Right kidney (tissue), 1 donor: ENCODE data around the gene SLC5A6.
"Not testable (repeated sequence)": the region's sequence is repeated elsewhere in the genome, so short reads cannot be mapped to it uniquely, and the experiment has no call there.

Experiments used
- DNase-seq: peaks from one replicate; pipeline ENCODE4 v3.0.0-alpha.2; 2016

The SLC5A6 gene

GRCh38 chr2:27206346-27206745 is 5.7 kb downstream of the SLC5A6 start:
- DNase-seq = no peak

- DNase-seq = no peak
These were observed 6.9 kb downstream of the SLC5A6 start for GRCh38 chr2:27205206-27205605.

GRCh38 chr2:27204566-27204965 is 7.5 kb downstream of the SLC5A6 start:
- no peak for DNase-seq

GRCh38 chr2:27203741-27204140 is 8.3 kb downstream of the SLC5A6 start:
- no peak for DNase-seq

- no peak for DNase-seq
These were observed 9.2 kb downstream of the SLC5A6 start for GRCh38 chr2:27202854-27203253.

- DNase-seq = no peak
These were observed 10.4 kb downstream of the SLC5A6 start for GRCh38 chr2:27201675-27202074.

GRCh38 chr2:27199241-27199640 is 12.8 kb downstream of the SLC5A6 start:
- DNase-seq = no peak

GRCh38 chr2:27198627-27199026 is 13.4 kb downstream of the SLC5A6 start:
- no peak for DNase-seq

- DNase-seq = not testable (repeated sequence)
These were observed 14.0 kb downstream of the SLC5A6 start for GRCh38 chr2:27198068-27198467.

- DNase-seq = not testable (repeated sequence)
These were observed 16.3 kb downstream of the SLC5A6 start for GRCh38 chr2:27195799-27196198.

- DNase-seq = no peak
These were observed 17.3 kb downstream of the SLC5A6 start for GRCh38 chr2:27194538-27195354.

GRCh38 chr2:27191070-27191829 is 20.8 kb downstream of the SLC5A6 start:
- DNase-seq = no peak

GRCh38 chr2:27189989-27190388 is 22.1 kb downstream of the SLC5A6 start:
- no peak for DNase-seq

- DNase-seq = no peak
These were observed 25.3 kb downstream of the SLC5A6 start for GRCh38 chr2:27186613-27187345.

GRCh38 chr2:27185331-27186026 is 26.6 kb downstream of the SLC5A6 start:
- DNase-seq = no peak

GRCh38 chr2:27184115-27184514 is 28.0 kb downstream of the SLC5A6 start:
- no peak for DNase-seq

GRCh38 chr2:27182346-27182745 is 29.7 kb downstream of the SLC5A6 start:
- no peak for DNase-seq

GRCh38 chr2:27179344-27180000 is 32.6 kb downstream of the SLC5A6 start:
- DNase-seq = no peak

GRCh38 chr2:27178469-27178868 is 33.6 kb downstream of the SLC5A6 start:
- no peak for DNase-seq

- DNase-seq = no peak
These were observed 34.4 kb downstream of the SLC5A6 start for GRCh38 chr2:27177441-27178351.

GRCh38 chr2:27175781-27176180 is 36.3 kb downstream of the SLC5A6 start:
- DNase-seq = not testable (repeated sequence)
